Measurements from ENCODE around the gene C10orf88. TPM values are rescaled to one million over a fixed set of nuclear protein-coding genes. Genes with fewer than 3 reads are reported as not detected.

The C10orf88 gene
- total and polyA plus RNA-seq, 2 of the 13 experiments (the other 11 are each of a cell fraction or from before 2014, with no cell fraction given): 4.6 to 11.8 TPM

- TF ChIP-seq ZBTB40 (IDR thresholded peaks at IDR 0.05) (peak; percentile 92), ZBTB40 (CRISPR knock-in tag; IDR thresholded peaks at IDR 0.05) (peak; percentile 91), GATAD2A (CRISPR knock-in tag; IDR thresholded peaks at IDR 0.05) (peak; percentile 69), ZNF225 (CRISPR knock-in tag; IDR thresholded peaks at IDR 0.05) (peak; percentile 97), MXD3 (CRISPR knock-in tag; IDR thresholded peaks at IDR 0.05) (peak; percentile 92; the same call in 1 of the 2 replicates), FLYWCH1 (CRISPR knock-in tag; IDR thresholded peaks at IDR 0.05) (0 out of 2 replicates have a peak, but pooled peaks have one; percentile 79), SNAPC5 (CRISPR knock-in tag; IDR thresholded peaks at IDR 0.05; ENCODE audit: borderline replicate concordance) (no peak; the same call in 1 of the 2 replicates), NR2F1 (CRISPR knock-in tag; IDR thresholded peaks at IDR 0.05) (peak in 1 of 2 experiments; percentile 19; a peak in 1 of 4 replicates), TARDBP (CRISPR knock-in tag; IDR thresholded peaks at IDR 0.05) (peak; percentile 94), FOXA3 (CRISPR knock-in tag; IDR thresholded peaks at IDR 0.05) (peak; percentile 78), ZNF597 (CRISPR knock-in tag; IDR thresholded peaks at IDR 0.05) (no peak), ZNF572 (CRISPR knock-in tag; IDR thresholded peaks at IDR 0.05) (peak; percentile 81; the same call in 1 of the 2 replicates), TP53 (CRISPR knock-in tag; conservative IDR thresholded peaks at IDR 0.05) (no peak), ZNF574 (CRISPR knock-in tag; IDR thresholded peaks at IDR 0.05) (peak; percentile 93)
Observed at GRCh38 chr10:122953902-122954730, at the start of gene C10orf88 (continued).

Measured in HepG2 (cell line).